Measurements from ENCODE around the gene NRL.

NRL gene

DNA sequence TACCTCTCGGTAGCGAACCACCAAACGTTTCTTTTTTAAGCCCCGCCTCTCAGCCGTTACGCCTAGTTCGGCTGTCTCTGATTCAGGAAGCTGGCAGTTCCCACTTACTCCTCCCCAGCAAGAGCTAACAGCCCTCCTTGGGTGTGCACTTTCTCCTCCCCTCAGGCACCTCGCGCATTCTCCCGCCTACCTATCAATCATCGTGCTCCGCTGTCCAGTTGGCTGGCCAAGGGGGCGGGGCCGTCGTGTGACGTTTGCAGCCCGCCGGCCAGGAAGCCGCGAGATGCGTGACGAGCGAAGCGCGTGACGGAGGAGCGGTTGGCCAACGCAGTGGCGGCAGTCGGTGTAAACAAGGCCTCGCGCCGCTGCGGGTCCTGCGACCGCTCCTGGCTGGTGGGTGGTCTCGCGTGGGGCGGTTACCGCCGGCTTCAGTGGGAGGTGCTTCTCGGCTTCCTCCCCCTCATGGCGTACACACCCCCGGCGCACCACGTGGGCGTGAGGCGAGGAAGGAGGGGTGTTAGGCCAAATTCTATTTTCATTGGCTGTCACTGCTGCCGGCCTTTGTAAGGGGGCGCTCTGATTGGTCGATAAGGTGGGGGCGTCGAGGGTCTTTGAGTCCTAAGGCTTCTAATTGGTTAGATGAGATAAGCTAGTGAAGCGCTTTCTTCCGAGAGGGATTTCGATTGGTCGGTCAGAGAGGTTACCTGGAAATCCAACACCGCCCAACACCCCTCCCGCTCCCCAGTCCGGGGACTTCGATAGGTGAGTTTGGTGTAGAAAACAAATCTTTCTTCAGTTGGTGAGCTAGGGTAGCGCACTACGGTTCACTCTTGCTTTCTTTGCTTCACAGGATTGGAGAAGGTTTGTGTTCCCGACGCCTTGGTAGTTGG, at the start of gene NRL, which contains the start of gene DCAF11:
Gene NRL (minus strand): TSS at position 418 of the 890 bp plus-strand sequence. CDS start 32,101 bp downstream, outside the sequence.
Gene DCAF11 (plus strand): TSS at position 246 of the 890 bp plus-strand sequence. CDS start 818 bp downstream, outside the sequence.
- in situ Hi-C loops (cut with MboI; ENCODE audit: low sequenced_read_pairs) = no loop called here

DNA sequence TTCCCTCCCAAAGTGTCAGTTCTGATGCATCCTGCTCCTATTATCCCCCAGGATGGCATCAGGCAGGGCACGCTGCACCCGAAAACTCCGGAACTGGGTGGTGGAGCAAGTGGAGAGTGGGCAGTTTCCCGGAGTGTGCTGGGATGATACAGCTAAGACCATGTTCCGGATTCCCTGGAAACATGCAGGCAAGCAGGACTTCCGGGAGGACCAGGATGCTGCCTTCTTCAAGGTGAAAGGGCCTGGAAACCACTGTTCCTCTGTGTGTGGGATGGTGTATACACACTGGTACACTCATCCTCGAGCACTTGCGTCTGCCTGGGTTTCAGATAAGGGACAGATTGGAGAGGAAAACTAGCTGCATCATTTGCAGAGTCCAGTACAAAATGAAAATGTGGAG, 47.3 kb upstream of the NRL start:
- in situ Hi-C loops (cut with MboI; ENCODE audit: low sequenced_read_pairs) = no loop called here

DNA sequence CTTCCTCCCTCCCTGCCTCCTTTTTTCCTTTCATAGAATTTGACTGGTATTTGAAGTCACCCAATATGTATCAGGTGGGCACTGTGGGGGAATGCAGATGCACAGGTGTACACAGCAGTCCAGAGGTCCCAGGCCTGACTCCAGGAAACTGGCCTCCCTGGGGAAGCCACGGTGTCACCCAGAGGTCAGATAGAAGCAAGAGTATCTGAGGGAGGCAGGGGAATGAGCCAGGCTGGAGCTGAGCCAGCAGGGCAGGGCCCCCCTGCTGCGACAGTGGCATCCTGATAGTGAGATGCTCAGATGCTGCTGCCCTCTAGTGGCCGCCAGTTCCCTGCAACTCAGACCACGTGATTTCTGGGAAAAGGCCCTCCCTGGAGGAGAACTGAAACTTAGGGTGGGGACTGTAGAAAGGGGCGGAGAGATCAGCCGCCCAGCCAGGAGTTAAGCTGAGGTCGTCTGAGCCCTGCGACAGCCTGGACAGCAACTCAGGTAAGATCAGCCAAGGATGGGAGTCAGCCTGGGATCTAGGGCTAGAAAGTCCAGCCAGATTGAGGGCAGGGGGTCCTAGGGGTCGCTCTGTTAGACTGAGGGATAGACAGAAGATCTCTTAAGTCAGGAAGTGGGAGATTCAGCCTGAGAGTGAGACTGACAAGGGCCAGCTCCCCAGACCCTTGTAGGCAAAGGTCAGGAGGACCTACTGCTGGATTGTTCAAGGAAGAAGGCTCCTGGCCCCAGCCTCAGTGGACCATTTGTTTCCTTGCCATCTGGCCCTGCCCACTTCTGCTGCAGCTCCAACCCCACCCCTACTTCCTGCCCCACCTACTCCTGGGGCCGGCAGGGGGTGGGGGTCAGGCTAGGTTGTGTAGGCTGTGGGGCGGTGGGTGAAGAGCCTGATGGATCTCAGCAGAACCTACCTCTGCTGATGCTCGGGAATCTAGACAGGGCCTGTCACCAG, 46.4 kb upstream of the NRL start, which contains the start of gene IRF9:
Gene IRF9 (plus strand): TSS at position 416 of the 955 bp plus-strand sequence. CDS start 880 bp downstream, outside the sequence.
- in situ Hi-C loops (cut with MboI; ENCODE audit: low sequenced_read_pairs) = no loop called here

DNA sequence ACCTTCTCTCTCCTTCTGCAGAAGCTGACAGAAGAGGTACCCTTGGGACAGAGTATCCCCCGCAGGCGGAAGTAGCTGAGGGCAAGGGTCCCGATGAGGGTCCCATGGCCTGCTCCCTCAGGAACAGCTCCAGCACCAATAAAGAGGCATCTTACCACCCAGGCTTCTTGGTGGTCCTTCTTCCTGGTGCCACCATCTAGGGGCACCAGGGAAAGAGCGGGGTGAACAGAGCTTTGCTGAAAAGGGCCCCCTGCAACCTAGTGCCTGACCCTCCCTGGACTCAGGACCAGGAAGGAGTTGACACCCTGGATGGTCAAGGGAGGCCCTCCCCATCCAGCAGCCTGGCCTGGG, 45.7 kb upstream of the NRL start:
- in situ Hi-C loops (cut with MboI; ENCODE audit: low sequenced_read_pairs) = no loop called here

DNA sequence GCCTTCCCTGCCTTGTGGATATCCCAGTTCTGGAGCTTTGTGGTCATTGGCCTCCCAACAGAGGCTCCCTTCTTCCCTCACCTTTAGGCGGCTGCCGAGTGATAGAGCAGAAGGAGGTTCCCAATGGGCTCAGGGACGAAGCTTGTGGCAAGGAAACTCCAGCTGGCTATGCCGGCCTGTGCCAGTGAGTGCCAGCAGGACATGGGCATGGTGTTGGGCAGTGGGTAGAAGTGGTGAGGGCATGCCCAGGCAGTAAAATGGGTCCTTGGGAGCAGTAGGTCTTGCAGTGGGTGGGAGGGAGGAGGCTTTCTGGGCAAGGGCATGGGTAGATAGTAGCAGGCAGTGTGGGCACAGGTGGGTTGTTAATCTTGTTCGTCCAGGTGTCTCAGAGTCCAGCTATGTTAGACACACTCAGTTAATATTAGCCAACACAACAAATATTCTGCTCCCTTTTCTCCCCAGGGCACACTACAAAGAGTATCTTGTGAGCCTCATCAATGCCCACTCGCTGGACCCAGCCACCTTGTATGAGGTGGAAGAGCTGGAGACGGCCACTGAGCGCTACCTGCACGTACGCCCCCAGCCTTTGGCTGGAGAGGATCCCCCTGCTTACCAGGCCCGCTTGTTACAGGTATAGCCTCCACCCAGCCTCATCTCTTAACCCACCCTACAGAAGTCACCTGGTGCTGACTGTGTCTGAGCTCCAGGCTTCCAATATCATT, 45.2 kb upstream of the NRL start:
- in situ Hi-C loops (cut with MboI; ENCODE audit: low sequenced_read_pairs) = no loop called here

DNA sequence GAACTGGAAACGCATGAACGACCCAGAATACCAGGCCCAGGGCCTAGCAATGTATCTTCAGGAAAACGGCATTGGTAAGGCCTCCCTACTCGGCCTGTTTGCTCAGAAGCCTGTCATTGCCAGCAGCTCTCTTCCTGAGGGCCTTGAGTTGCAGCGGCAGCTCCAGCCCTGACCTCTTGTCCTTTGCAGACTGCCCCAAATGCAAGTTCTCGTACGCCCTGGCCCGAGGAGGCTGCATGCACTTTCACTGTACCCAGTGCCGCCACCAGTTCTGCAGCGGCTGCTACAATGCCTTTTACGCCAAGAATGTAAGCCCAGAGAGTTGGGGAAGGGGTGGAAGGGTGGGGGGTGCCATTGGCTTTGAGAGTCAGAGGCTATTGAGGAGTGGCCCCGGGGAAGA, 42.6 kb upstream of the NRL start:
- in situ Hi-C loops (cut with MboI; ENCODE audit: low sequenced_read_pairs) = no loop called here

DNA sequence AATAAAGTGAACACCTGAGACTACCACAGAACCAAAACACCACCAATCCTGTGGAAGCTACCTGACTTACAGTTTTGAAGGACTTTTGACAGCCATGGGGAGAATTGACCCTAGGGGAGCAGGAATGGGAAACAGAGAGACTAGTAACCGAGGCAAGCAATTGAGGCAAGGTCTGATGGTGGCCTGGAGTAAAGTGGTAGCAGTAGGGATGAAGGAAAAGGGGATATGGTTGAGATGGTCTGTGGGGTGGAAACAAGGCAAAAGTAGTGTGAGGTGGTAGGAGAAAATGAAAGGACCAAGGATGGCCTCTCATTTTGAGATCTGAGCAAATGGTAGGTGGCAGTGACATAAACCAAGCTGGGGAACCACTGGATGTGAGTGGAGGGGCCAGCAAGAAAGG, 42.1 kb upstream of the NRL start:
- in situ Hi-C loops (cut with MboI; ENCODE audit: low sequenced_read_pairs) = no loop called here

DNA sequence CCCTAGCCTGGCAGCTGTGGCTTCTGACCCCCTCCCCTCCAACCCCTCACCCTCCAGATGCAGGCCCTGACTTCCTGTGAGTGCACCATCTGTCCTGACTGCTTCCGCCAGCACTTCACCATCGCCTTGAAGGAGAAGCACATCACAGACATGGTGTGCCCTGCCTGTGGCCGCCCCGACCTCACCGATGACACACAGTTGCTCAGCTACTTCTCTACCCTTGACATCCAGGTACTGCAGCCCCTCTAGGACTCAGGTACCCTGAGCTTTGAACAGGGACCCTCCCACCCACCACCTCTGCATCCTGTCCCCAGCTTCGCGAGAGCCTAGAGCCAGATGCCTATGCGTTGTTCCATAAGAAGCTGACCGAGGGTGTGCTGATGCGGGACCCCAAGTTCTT, 40.4 kb upstream of the NRL start:
- in situ Hi-C loops (cut with MboI; ENCODE audit: low sequenced_read_pairs) = no loop called here

DNA sequence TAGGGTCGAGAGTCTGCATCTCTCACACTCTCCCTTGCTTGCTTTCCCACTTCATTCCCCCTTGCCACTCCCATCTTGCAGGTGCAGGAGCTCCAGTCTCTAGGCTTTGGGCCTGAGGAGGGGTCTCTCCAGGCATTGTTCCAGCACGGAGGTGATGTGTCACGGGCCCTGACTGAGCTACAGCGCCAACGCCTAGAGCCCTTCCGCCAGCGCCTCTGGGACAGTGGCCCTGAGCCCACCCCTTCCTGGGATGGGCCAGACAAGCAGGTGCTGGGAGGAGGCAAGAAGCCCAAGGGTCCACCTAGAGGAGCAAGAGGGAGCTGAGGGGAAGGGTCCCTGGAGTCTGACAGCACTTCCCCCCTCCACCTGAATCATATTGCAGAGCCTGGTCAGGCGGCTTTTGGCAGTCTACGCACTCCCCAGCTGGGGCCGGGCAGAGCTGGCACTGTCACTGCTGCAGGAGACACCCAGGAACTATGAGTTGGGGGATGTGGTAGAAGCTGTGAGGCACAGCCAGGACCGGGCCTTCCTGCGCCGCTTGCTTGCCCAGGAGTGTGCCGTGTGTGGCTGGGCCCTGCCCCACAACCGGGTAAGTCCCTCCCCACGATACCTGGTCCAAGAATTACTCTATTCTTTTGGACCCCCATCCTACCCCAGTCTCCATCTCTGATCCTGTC, 36.8 kb upstream of the NRL start:
- in situ Hi-C loops (cut with MboI; ENCODE audit: low sequenced_read_pairs) = no loop called here

DNA sequence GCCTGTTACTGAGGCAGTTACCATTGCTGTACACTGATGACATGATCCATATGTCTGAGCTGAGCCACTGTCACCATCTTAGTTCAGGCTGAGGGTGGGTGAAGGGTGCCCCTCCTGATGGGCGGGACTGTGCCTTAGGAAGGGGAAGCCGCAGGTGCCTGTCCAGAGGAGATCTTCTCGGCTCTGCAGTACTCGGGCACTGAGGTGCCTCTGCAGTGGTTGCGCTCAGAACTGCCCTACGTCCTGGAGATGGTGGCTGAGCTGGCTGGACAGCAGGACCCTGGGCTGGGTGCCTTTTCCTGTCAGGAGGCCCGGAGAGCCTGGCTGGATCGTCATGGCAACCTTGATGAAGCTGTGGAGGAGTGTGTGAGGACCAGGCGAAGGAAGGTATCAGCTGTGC, 36.2 kb upstream of the NRL start:
- in situ Hi-C loops (cut with MboI; ENCODE audit: low sequenced_read_pairs) = no loop called here

DNA sequence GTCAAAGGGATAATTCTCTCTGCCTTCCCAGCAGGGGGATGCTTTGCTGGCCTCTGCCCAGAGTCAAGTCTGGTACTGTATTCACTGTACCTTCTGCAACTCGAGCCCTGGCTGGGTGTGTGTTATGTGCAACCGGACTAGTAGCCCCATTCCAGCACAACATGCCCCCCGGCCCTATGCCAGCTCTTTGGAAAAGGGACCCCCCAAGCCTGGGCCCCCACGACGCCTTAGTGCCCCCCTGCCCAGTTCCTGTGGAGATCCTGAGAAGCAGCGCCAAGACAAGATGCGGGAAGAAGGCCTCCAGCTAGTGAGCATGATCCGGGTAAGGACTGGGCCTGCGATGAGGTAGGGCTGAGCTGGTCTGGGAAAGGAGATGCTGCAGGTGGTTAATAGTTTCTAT, 35.8 kb upstream of the NRL start:
- in situ Hi-C loops (cut with MboI; ENCODE audit: low sequenced_read_pairs) = no loop called here

DNA sequence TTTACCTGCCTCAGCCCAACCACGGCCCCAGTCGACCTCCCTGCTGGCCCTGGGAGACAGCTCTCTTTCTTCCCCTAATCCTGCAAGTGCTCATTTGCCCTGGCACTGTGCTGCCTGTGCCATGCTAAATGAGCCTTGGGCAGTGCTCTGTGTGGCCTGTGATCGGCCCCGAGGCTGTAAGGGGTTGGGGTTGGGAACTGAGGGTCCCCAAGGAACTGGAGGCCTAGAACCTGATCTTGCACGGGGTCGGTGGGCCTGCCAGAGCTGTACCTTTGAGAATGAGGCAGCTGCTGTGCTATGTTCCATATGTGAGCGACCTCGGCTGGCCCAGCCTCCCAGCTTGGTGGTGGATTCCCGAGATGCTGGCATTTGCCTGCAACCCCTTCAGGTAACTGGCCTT, 35.3 kb upstream of the NRL start:
- in situ Hi-C loops (cut with MboI; ENCODE audit: low sequenced_read_pairs) = no loop called here

DNA sequence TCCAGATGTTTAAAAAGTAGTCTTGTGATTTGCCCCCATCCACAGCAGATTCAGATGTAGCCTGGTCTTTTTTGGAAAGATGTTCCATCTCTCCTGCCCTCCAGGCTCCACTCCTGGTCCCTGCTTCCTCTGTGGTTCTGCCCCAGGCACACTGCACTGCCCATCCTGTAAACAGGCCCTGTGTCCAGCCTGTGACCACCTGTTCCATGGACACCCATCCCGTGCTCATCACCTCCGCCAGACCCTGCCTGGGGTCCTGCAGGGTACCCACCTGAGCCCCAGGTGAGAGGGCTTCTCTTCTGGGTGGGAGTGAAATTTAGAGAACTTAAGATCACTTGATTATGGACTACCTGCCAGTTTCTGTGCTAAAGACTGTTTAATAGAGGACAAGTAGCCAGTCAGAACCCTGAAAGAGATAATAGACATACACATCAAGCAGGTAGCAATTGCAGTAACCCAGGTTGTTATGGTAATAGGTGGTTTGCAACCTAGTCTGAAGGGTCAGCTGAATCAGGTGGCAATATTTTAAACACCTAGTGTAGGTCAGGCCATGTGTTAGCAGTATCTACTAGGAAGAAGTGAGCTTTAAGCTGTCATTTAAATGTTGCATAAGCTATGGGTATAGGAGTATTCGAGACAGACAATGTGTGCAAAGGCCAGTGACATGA, 34.7 kb upstream of the NRL start:
- in situ Hi-C loops (cut with MboI; ENCODE audit: low sequenced_read_pairs) = no loop called here

DNA sequence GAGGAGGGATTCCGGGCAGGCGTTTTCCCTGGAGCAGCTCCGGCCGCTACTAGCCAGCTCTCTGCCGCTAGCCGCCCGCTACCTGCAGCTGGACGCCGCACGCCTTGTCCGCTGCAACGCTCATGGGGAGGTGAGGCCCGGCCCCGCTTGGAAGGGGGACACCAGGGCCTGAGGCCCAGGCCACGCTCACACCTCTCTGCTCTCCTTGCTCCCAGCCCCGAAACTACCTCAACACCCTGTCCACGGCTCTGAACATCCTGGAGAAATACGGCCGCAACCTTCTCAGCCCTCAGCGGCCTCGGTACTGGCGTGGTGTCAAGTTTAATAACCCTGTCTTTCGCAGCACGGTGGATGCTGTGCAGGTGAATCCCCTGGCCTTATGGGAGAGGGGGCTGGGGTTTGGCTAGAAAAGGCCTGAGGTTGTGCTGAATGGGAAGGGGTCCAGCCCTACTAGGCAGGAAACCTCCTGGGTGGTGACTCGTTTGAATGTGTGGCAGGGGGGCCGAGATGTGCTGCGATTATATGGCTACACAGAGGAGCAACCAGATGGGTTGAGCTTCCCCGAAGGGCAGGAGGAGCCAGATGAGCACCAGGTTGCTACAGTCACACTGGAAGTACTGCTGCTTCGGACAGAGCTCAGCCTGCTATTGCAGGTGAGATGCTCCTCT, 33.1 kb upstream of the NRL start:
- in situ Hi-C loops (cut with MboI; ENCODE audit: low sequenced_read_pairs) = no loop called here

DNA sequence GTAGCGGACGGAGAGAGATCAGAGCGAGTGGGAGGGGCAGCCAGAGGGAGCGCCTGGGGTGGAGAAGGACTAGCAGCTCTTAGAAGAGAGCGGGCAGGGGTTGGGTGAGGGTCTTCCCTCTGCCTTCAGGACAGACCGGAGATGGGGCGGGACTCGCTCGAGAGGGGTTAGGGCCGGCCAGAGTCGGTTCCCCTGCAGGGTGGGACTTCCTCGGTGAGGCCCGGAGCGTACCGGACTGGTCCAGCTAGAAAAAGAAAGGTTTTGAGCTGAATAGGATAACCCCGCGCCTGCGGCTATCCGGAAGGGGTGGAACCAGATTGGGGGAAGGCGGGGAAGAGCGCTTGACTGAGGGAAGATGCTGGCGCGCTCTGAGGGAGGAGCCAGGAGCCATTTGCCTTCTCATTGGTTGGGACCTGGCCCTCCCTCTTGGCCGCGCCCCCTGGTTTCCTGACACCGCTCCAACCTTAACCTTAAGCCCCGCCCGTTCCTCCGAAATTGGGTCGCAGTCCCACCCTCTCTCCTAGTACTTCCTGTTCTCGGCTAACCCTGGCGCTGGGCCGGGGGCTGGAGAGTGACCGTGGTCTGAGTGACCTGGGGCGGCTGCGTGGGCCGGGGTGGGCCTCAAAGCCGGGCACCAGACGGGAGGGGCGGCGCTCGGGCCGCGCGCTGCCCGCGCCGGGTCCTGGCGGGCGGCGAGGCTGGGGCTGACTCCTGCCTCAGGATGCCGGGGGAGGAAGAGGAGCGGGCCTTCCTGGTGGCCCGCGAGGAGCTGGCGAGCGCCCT, 32.4 kb upstream of the NRL start, which contains the start of gene RNF31:
Gene RNF31 (plus strand): TSS at position 521 of the 783 bp plus-strand sequence. CDS start 201 bp downstream, at position 722.
- in situ Hi-C loops (cut with MboI; ENCODE audit: low sequenced_read_pairs) = no loop called here

DNA sequence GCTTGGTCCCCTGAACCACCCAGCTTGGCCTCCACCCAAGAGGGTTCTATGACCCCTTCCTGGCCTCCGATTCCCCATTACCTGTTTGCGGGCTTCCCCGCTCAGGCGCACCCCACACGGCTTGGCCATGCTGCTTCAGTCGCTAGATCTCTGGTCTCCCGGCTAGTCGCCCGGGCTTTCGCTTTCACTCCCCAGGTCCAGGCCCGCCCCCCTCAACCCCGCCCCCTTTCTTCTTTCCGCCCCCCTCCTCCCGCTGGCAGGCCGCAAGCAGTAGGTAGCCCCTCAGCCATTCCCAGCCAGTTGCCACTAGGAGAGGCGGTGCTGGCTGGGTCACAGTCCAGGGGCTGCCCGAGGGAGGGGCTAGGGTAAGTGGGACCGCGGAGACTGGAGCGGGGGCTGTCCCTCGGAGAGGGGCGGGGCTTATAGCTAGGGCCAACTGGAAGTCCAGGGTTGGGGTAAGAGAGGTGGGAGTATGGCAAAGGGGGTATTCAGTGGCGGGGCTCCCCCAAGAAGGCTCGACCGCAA, 31.8 kb upstream of the NRL start, which contains the start of gene PSME2:
Gene PSME2 (minus strand): TSS at position 158 of the 525 bp plus-strand sequence. CDS start 29 bp downstream, at position 129.
- in situ Hi-C loops (cut with MboI; ENCODE audit: low sequenced_read_pairs) = no loop called here

DNA sequence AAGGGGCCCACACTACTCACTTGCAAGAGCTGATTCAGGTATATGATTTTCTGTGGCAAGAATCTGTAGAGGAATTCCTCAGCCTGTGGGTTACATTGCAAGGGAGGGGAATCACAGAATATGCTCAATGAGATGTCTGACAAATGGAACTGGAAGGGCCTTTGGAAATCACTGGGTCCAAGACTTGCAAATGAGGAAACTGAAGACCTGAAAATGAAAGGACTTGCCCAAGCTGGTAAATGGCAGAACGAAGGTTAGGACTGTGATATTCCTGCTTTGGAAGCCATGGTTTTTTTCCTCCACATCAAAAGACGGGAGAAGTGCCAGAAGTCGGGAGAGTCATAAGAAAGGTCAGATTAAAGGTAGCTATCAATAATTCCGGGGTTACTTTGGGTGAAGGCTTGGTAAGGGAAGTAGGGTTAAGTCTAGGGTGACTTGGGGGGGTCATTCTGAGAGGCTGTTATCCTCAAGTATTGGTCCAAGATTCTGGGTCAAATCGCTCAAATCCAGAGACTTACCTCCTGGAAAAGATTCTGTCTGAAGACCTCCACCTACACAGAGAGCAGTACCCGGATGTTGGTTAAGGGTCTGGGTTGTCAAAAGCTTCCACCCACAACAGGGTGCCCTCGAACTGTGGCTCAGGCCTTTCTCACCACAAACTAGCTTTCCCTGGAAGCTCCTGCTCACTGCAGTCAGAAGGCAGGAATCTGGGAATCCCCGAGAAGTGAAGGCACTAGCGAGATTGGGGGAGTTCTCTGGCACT, 31.1 kb upstream of the NRL start:
- in situ Hi-C loops (cut with MboI; ENCODE audit: low sequenced_read_pairs) = no loop called here
